ENCODE results near the gene GKN1.

The GKN1 gene

DNA sequence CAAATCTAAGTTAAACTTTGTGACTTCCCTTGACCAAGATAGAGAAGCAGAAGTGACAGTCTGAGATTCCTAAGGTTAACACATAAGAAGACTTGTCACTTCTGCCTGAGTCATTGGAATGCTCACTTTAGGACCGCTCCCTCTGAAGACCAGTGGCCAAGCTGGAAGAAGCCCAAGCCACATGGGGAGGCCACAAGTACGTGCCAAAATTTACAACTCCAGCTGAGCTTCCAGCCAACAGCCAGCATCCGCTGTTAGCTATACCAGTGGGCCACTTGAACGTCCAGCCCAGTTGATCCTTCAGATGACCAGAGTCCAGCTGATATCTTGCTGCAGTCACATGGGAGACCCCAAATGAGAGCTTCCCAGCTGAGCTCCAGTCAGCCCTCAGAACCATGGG is 20.4 kb downstream of the GKN1 start:
- in situ Hi-C loops (cut with HindIII; ENCODE audit: low sequenced_read_pairs): no loop called here
- TF ChIP-seq, protein P1, sequence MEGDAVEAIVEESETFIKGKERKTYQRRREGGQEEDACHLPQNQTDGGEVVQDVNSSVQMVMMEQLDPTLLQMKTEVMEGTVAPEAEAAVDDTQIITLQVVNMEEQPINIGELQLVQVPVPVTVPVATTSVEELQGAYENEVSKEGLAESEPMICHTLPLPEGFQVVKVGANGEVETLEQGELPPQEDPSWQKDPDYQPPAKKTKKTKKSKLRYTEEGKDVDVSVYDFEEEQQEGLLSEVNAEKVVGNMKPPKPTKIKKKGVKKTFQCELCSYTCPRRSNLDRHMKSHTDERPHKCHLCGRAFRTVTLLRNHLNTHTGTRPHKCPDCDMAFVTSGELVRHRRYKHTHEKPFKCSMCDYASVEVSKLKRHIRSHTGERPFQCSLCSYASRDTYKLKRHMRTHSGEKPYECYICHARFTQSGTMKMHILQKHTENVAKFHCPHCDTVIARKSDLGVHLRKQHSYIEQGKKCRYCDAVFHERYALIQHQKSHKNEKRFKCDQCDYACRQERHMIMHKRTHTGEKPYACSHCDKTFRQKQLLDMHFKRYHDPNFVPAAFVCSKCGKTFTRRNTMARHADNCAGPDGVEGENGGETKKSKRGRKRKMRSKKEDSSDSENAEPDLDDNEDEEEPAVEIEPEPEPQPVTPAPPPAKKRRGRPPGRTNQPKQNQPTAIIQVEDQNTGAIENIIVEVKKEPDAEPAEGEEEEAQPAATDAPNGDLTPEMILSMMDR (IDR thresholded peaks at IDR 0.05; ENCODE audit: low read depth, low read length, missing control alignments): no peak
- peak; percentile 84 for DNase-seq (ENCODE audit: low read depth)
- H3K4me3 ChIP-seq (ENCODE audit: low read depth, low read length): no peak overlapping the region

DNA sequence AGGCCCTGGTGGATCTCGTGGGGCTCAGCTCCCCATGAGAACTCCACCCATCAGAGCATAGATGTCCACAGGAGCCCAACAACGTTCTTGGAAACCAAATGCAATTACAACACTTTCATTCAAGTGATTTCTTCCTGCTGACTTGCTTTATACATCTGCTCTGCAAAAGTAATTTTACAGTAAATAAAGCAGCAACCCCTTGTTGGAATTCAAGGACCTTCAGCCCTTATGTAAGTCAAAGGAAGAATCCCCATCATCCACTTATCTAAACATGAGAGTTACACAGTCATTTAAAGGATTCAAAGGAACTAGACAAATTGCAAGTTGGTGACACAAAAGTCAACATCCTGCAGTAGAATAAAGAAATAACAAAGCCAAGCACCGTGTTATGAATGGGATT is 21.5 kb downstream of the GKN1 start:
- in situ Hi-C loops (cut with HindIII; ENCODE audit: low sequenced_read_pairs): no loop called here
- TF ChIP-seq, protein P1 (IDR thresholded peaks at IDR 0.05; ENCODE audit: low read depth, low read length, missing control alignments): no peak
- no peak for DNase-seq (ENCODE audit: low read depth)
- no peak overlapping the region for H3K4me3 ChIP-seq (ENCODE audit: low read depth, low read length)

DNA sequence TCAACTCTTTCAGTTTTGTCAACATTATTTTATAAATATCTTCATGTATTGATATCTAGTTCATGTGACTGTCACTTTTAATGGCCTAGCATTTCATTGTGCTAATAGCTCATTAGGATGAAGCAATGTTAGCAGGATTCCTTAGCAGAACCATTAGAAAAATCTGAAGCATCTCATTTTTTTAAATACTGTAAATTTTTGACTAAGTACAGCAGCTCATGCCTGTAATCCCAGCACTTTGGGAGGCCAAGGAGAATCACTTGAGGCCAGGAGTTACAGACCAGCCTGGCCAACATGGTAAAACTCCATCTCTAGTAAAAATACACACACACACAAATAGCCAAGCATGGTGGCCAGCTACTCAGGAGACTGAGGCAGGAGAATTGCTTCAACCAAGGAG is 23.0 kb downstream of the GKN1 start:
- TF ChIP-seq, protein P1 (IDR thresholded peaks at IDR 0.05; ENCODE audit: low read depth, low read length, missing control alignments): no peak
- no peak overlapping the region for H3K4me3 ChIP-seq (ENCODE audit: low read depth, low read length)
- in situ Hi-C loops (cut with HindIII; ENCODE audit: low sequenced_read_pairs): no loop called here
- DNase-seq (ENCODE audit: low read depth): no peak

DNA sequence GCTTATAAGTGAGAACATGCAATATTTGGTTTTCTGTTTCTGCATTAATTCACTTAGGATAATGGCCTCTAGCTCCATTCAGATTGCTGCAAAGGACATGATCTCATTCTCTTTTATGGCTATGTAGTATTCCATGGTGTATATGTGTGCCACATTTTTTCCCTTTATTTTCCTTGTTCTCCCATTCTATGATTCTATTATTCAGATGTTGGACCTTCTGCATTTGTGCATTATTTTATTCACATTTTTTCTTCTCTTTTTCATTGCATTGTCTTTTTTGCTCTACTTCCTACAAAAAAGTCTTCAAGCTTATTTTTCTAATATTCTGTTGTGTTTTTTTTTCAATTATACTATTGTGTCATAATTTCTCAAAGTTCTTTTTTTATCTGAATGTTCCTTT is 27.4 kb downstream of the GKN1 start:
- in situ Hi-C loops (cut with HindIII; ENCODE audit: low sequenced_read_pairs): loop anchor here (25.0 kb wide), 1 partner anchor 110 kb away; no protein-coding TSS in a partner anchor

DNA sequence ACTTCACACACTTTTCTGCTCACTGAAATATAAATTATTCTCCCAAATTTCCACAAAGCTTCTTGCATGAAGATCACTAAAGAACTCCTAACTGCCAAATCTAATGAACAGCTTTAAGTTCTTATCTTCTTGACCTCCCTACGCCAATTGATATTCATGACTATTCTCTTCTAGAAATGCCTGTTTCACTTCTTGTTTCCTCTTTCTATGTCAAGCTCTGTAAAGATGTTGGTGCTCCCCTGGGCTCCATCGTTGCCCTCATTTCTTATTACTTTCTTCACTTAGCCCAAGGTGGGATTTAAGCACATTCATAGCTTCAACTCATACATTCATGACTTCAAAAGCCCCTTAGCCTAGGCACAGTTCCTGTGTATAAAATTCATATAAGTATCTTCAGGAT is 29.3 kb downstream of the GKN1 start:
- no peak overlapping the region for H3K4me3 ChIP-seq (ENCODE audit: low read depth, low read length)
- DNase-seq (ENCODE audit: low read depth): no peak
- in situ Hi-C loops (cut with HindIII; ENCODE audit: low sequenced_read_pairs): loop anchor here (25.0 kb wide), 1 partner anchor 109 kb away; no protein-coding TSS in a partner anchor
- TF ChIP-seq, protein P1 (IDR thresholded peaks at IDR 0.05; ENCODE audit: low read depth, low read length, missing control alignments): no peak

More for the DNA sequence above, 27.4 kb downstream of the GKN1 start:
- DNase-seq (ENCODE audit: low read depth): no peak
- H3K4me3 ChIP-seq (ENCODE audit: low read depth, low read length): no peak overlapping the region
- TF ChIP-seq, protein P1 (IDR thresholded peaks at IDR 0.05; ENCODE audit: low read depth, low read length, missing control alignments): no peak

DNA sequence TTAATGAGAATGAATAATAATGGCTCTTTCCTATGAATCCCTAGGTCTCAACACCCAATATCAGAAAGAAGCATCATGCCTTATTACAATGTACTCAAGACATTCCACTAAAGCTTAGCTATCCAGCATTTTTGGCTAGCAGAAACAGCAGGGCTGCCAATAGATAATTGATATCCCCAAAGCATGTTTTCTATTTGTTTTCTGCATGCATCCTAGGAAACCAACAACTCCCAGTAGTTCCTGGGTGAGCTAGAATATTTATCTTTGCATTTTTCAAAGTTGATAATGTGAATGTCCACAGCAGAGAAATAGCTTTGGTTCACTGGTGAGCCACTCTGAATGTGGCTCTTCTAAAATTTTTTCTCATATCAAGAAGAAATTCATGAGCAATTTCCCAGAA is 32.7 kb downstream of the GKN1 start:
- no peak overlapping the region for H3K4me3 ChIP-seq (ENCODE audit: low read depth, low read length)
- in situ Hi-C loops (cut with HindIII; ENCODE audit: low sequenced_read_pairs): loop anchor here (25.0 kb wide), 1 partner anchor 105 kb away; no protein-coding TSS in a partner anchor
- TF ChIP-seq, protein P1 (IDR thresholded peaks at IDR 0.05; ENCODE audit: low read depth, low read length, missing control alignments): no peak
- no peak for DNase-seq (ENCODE audit: low read depth)
